Fibroblast of mammary gland (primary cell): ENCODE results near the gene KIAA0319L.
A peak's percentile ranks its signal among the peaks of the same experiment; 100 is the strongest.

Experiments used
- DNase-seq: peaks from one replicate; pipeline ENCODE4 v3.0.0-alpha.2; 2010; ENCODE audit warnings: low read depth
- H3K4me3 ChIP-seq: 2 replicates; pipeline ENCODE4 v1.5.1; 2011; ENCODE audit warnings: low read depth, mild to moderate bottlenecking, low read length, moderate library complexity; ENCODE audit not compliant: control insufficient read depth
- CTCF ChIP-seq: conservative IDR thresholded peaks from 2 replicates; pipeline ENCODE4 v1.5.1; 2011; ENCODE audit warnings: low read depth, low read length, inconsistent platforms; ENCODE audit not compliant: control insufficient read depth, insufficient read depth

Gene KIAA0319L

GRCh38 chr1:35557118-35557610, at the start of gene KIAA0319L:
KIAA0319L (minus strand) TSS chr1:35557403; CDS start chr1:35554491, 2,912 bp downstream.
- no peak for TF ChIP-seq CTCF
- DNase-seq: no peak
- peak within 1 kb of the TSS; percentile 91 for H3K4me3 ChIP-seq

- no peak for DNase-seq
- no peak overlapping the region for H3K4me3 ChIP-seq
Observed at GRCh38 chr1:35605867-35606182, 48.6 kb upstream of the KIAA0319L start.

DNA sequence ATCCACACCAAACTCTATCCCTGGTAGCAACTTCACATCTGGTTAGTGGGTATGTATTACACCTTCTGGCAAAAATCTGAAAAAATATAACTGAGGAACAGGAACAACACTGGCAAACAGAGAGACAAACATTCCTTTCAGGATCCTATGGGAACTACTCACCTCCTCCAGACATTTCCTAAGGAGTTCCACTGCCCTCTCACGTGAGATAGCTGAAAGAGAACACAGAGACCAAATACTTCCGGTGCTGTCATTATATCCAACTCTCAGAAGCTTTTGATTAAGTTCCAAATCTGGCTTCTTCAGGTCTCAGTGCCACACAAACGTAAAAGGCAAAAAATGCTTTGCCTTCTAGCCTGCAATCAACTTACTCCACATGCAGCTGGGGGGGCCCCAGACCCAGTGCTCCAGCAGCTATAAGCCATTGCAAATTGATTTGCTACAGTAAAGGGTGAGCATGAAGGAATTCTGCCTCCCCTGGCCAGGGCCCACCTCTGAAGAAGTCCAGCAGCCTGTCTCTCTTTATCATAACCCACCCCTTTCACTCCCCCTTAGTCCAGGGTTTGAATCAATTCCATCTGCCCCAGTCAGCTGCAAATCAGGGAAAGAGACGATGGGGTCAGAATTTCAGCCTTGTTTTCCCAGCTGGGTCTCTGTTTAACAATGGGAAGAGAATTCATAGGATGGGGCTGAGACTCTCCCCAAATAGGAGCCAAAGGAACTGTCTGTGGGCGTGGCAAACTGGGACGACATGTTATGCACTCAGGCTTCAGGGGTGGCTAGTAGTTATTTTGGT, 48.1 kb upstream of the KIAA0319L start:
- no peak for DNase-seq
- no peak for TF ChIP-seq CTCF
- no peak overlapping the region for H3K4me3 ChIP-seq

More at GRCh38 chr1:35605867-35606182, 48.6 kb upstream of the KIAA0319L start:
- TF ChIP-seq CTCF: no peak

DNA sequence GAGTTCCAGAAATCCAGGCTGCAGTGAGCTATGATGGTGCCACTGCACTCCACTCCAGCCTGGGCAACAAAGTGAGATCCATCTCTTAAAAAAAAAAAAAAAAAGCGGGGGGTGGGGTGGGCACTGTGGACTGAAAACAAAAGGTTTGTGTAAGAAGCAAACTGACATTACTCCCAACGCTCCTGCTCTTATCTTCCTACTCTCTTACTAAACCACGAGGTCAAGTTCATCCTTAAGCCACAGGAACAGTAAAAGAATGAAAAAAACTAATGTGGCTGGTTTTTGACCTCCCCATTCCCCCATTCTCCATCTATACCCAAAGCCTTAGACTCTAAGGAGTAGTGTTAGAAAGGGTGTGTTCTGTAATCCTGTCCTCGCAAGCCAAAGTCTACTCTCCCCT, 46.7 kb upstream of the KIAA0319L start:
- no peak for DNase-seq
- H3K4me3 ChIP-seq: no peak overlapping the region
- TF ChIP-seq CTCF: no peak

DNA sequence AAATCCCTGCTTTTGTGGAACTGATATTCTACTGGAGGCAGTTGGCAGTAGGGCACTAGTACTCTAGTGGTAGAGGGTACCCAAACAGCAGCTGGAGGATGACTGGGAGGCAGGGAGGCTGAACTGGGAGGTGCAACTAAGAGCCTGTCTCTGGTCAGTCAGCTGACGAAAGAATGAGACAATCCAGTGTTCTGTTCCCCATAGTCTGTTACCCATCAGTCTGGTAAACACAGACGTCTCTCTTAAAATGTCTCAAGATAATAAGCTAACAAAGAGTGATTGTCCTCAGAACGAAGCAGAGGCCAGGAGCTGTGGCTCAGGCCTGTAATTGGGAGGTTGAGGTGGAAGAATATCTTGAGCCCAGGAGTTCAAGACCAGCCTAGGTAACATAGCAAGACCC, 46.3 kb upstream of the KIAA0319L start:
- H3K4me3 ChIP-seq: no peak overlapping the region
- no peak for DNase-seq
- TF ChIP-seq CTCF: no peak

- TF ChIP-seq CTCF: no peak
- DNase-seq: no peak
Observed at GRCh38 chr1:35600593-35600992, 43.4 kb upstream of the KIAA0319L start.

More at GRCh38 chr1:35600593-35600992, 43.4 kb upstream of the KIAA0319L start:
- no peak overlapping the region for H3K4me3 ChIP-seq
